Effector CD4-positive, alpha-beta T cell (primary cell): ENCODE data around the gene KLRC1.
"Not testable (repeated sequence)": the region's sequence is repeated elsewhere in the genome, so short reads cannot be mapped to it uniquely, and the experiment has no call there.

Source experiments
- DNase-seq: peaks from one replicate; pipeline ENCODE4 v3.0.0-alpha.2; 2020

Gene KLRC1

GRCh38 chr12:10420334-10420733 lies 32.8 kb downstream of the KLRC1 start, which contains the start of gene KLRC3:
Gene KLRC3, minus strand, starts transcription at chr12:10420595. Its CDS starts 45 bp downstream, at chr12:10420550.
- DNase-seq: not testable (repeated sequence)

GRCh38 chr12:10409392-10409791 lies 43.8 kb downstream of the KLRC1 start, which contains the start of gene KLRC4:
Gene KLRC4, minus strand, starts transcription at chr12:10409757. Its CDS starts 182 bp downstream, at chr12:10409575.
- DNase-seq: no peak

GRCh38 chr12:10408842-10409241 lies 44.3 kb downstream of the KLRC1 start:
- DNase-seq: no peak

GRCh38 chr12:10406725-10407124 lies 46.5 kb downstream of the KLRC1 start:
- DNase-seq: no peak

GRCh38 chr12:10405294-10405693 lies 47.9 kb downstream of the KLRC1 start:
- no peak for DNase-seq

- no peak for DNase-seq
Observed at GRCh38 chr12:10404798-10405197, 48.4 kb downstream of the KLRC1 start.

GRCh38 chr12:10400829-10401228 lies 52.3 kb downstream of the KLRC1 start:
- no peak for DNase-seq

- no peak for DNase-seq
Observed at GRCh38 chr12:10398168-10398567, 55.0 kb downstream of the KLRC1 start.

- no peak for DNase-seq
Observed at GRCh38 chr12:10397296-10397695, 55.9 kb downstream of the KLRC1 start.

- DNase-seq: not testable (repeated sequence)
Observed at GRCh38 chr12:10396176-10396575, 57.0 kb downstream of the KLRC1 start.
